HCT116 (cell line): ENCODE measurements around the gene IL31.

Experiments used
- CEBPB ChIP-seq: IDR thresholded peaks from 2 replicates; pipeline ENCODE4 v1.6.1; 2012; ENCODE audit warnings: low read depth
- POLR2AphosphoS5 ChIP-seq: IDR thresholded peaks from 2 replicates; pipeline ENCODE4 v1.6.1; 2011; ENCODE audit warnings: mild to moderate bottlenecking, low read depth, low read length, moderate library complexity
- TF ChIP-seq, protein P1 (sequence below), 3 experiments: fragments of 200-600 bp in 1 of 3; sonication (generic) in 1 of 3; IDR thresholded peaks in 2 of 3; conservative IDR thresholded peaks in 1 of 3; 2 replicates each; pipeline ENCODE4 v1.5.1; 2012 to 2017; ENCODE audit warnings: low read depth in 2 of 3, low read length in 2 of 3, antibody characterized with exemption in 1 of 3, borderline replicate concordance in 1 of 3, control low read depth in 1 of 3, mild to moderate bottlenecking in 1 of 3, mixed read lengths in 1 of 3, mixed run types in 1 of 3, moderate library complexity in 1 of 3; ENCODE audit not compliant: insufficient read depth in 1 of 3

DNA sequence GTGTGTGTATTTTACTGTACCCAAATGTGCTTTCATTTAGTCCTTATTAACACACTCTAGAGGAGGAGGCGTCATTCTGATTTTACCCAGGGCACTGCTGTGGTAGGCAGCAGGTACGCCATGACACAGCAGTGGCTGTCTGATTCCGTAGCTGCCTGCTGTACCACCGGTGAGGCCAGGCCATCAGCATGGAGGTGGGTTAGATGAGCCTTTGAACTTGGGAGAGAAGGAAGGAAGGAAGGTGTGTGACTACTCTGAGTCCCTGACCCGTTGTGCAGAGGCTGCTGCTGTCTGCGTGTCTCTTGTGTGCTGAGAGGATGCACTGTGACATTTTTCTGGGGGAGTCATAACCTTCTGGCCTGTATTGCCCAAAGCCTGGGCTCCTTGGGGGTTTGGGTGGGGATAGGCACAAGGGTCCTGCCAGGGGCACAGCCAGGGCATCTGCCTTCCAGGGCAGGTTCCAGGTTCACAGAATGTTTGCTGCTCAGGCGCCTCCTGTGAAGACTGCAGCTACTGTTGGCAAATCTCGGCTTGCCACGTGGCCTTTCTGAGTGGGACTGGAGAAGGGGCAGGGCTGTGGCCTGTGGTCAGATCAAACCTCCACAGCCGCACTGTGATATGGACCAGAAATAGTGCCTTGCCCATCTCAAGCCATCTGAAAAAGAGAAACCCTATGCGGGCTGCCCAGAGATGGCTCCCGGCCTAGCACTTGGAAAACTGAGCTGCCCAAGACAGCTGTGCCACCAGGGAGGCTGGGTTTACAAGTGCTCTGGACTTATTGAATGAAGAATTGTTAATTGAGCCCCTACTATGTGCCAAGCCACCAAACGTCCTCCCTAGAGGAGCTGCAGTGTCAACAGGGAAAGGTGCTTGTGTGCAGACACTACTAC lies 48.3 kb downstream of the IL31 start:
- TF ChIP-seq CEBPB (no peak), POLR2AphosphoS5 (no peak)
- TF ChIP-seq, protein P1, sequence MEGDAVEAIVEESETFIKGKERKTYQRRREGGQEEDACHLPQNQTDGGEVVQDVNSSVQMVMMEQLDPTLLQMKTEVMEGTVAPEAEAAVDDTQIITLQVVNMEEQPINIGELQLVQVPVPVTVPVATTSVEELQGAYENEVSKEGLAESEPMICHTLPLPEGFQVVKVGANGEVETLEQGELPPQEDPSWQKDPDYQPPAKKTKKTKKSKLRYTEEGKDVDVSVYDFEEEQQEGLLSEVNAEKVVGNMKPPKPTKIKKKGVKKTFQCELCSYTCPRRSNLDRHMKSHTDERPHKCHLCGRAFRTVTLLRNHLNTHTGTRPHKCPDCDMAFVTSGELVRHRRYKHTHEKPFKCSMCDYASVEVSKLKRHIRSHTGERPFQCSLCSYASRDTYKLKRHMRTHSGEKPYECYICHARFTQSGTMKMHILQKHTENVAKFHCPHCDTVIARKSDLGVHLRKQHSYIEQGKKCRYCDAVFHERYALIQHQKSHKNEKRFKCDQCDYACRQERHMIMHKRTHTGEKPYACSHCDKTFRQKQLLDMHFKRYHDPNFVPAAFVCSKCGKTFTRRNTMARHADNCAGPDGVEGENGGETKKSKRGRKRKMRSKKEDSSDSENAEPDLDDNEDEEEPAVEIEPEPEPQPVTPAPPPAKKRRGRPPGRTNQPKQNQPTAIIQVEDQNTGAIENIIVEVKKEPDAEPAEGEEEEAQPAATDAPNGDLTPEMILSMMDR (IDR thresholded peaks at IDR 0.05 in 2 of 3, conservative IDR thresholded peaks at IDR 0.05 in 1 of 3; ENCODE audit: borderline replicate concordance in 1 of 3, insufficient read depth in 1 of 3, low read depth in 2 of 3, low read length in 2 of 3): no peak
